Stimulated activated CD8-positive, alpha-beta memory T cell treated with anti-CD3 and anti-CD28 coated beads, Interleukin-7, amount 100 ng/mL, for 4 hours (primary cell): Measurements from ENCODE around the gene NEDD4L.
"Not testable (repeated sequence)": the region's sequence is repeated elsewhere in the genome, so short reads cannot be mapped to it uniquely, and the experiment has no call there.

Experiments
- DNase-seq, 2 donors: peaks; one replicate each; pipeline ENCODE4 v3.0.0-alpha.2; 2020; ENCODE audit warnings: low read depth in 2 of 2

NEDD4L gene

DNA sequence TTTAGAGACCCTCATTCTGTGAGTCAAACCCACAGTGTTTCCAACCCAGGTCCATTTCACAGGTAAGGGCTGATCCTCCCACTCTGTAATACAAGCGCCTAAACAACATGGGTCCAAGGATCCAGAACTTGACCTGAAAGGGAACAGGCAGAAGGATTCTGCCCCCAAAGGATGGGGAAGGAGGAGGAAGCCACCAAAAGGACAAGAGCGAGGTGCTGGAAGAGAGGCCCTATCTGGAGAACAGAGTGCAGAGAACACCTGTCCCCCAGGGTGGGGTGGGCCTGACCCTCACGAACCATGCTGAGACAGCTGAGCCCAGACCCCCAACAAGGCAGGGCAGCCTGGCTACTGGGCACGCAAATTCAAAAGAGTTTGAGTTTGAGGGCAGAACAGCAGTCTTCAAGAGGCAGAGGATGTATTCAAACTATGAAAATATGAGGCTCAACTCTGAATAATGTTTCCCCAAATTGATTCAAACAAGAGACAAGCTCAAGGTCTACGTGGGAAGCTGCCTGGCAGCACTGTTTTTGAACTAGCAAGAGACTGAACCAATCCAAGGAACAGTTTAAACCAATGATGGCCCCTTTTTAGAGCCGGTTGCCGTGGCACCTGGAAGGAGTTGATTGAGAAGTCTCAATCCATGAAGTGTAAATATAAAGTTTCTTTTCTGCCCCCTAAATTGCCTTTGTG is 372.1 kb downstream of the NEDD4L start:
- no peak for DNase-seq

- DNase-seq, result no peak
Measured at GRCh38 chr18:58416704-58417683, 373.0 kb downstream of the NEDD4L start.

DNA sequence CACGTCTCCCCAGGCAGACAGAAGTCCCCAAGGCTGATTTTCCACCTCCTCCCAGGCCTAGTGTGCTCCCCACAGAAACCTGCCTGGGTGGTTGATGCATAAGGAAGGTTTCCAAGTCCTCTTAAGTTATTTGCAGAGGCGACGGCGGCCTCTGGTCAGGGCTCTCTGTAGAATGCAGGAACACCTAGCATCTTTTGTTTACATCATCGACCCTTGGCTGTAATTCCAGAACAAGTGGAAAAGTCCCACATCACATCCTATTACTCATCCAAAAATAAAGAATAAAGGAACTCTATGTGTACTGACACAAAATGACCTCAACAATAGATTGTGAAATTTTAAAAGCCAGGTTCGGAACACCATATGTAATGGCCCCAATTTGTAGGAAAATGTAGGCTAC is 373.7 kb downstream of the NEDD4L start:
- no peak for DNase-seq

DNA sequence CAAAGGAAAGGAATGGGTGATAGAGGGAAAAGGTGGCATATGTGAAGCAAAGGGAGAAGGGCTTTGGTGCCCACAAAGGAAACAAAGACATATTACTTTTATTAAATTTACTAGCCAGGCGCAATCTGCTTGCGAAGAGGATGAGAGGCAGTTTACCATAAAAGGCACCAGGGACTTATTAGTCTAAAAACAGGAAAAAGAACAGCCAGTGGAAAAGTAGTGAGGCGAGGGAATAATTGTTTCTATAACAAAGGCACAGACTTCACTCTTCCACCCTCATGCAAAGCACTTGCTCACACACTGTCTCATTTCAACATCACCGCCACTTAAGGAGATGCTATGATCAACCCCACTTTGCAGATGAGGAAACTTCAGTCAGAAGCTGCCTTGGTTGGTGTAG is 374.3 kb downstream of the NEDD4L start:
- no peak for DNase-seq

DNA sequence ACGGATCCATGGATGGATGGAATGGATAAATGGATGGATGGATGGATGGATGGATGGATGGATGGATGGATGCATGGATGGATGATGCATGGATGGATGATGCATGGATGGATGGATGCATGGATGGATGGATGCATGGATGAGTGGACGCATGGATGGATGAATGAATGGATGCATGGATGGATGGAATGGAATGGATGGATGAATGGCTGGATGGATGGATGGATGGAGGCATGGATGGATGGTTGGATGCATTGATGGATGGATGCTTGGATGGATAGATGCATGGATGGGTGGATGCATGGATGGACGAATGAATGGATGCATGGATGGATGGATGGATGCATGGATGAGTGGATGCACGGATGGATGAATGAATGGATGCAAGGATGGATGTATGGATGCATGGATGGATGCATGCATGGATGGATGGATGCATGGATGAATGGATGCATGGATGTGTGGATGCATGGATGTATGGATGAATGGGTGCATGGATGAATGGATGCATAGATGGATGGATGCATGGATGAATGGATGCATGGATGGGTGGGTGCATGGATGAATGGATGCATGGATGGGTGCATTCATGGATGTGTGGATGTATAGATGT is 375.7 kb downstream of the NEDD4L start:
- DNase-seq, result no peak

DNA sequence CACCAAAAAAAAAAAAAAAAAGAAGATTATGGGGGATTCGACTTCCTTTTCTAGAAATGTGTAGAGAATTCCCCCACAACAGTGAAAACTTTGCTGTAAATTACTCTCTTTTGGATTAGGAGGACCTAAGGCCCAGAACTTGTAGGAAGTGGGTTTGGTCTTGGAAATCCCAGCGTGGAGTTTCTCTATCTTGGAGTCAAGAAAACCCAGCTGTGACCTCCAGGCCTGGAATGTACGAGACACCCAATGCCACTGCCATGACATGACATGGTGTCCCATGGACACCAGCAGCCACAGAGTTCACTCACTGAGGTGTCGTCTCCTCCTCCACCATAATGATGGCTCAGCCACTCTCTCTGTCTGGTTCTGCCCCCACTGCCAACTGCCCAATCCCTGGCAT is 382.6 kb downstream of the NEDD4L start:
- no peak for DNase-seq

GRCh38 chr18:58427321-58427720 is 383.3 kb downstream of the NEDD4L start:
- no peak for DNase-seq

- DNase-seq, result no peak
Measured at GRCh38 chr18:58429442-58429841, 385.4 kb downstream of the NEDD4L start.

- DNase-seq, result no peak
Measured at GRCh38 chr18:58431215-58431614, 387.2 kb downstream of the NEDD4L start.

- DNase-seq, result no peak
Measured at GRCh38 chr18:58432050-58432727, 388.2 kb downstream of the NEDD4L start.

- DNase-seq, result not testable (repeated sequence)
Measured at GRCh38 chr18:58435221-58436005, 391.4 kb downstream of the NEDD4L start.

GRCh38 chr18:58438161-58438957 is 394.3 kb downstream of the NEDD4L start:
- no peak for DNase-seq

DNA sequence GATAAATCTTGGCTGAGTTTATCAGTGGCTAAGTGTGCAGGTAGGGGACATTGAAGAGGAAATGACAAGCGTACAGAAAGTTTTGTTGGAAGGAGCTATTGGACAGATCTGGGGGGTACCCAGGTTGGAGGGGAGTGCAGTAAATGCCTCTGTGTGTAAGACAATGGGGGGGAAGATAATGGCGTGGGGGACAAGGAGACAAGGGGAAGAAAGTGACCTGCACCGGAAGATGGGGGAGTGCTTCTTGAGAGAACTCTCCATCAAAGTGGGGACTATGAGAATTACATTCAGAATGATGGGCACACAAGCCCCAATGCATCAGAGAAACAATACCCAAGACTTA is 394.9 kb downstream of the NEDD4L start:
- no peak for DNase-seq

DNA sequence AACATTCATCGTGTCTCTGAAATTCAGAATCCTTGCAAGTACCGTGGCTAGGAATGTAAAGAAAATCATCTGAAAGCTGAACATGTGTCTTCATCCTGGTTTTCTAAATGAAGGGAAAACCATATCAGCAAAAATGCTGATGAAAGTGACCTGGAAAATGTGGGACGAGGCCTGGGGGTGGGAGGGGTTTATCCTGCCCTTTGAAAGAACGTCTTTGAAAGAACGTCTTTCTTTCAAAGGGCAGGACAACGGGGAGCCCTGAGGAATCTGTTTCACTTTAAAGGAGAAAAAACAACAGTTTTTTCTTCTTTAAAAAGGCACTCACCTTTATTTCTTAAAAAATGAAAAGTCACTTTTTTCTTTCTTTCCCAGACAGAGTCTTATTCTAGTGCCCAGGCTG is 399.6 kb downstream of the NEDD4L start:
- no peak for DNase-seq

GRCh38 chr18:58446391-58447060 is 402.5 kb downstream of the NEDD4L start:
- DNase-seq, result no peak

GRCh38 chr18:58447402-58448095 is 403.5 kb downstream of the NEDD4L start:
- no peak for DNase-seq

- no peak for DNase-seq
Measured at GRCh38 chr18:58449464-58449863, 405.4 kb downstream of the NEDD4L start.
